Omental fat pad (tissue), 4 donors: Measurements from ENCODE around the gene NKX2-1. TPM values are rescaled to one million over a fixed set of nuclear protein-coding genes. Genes with fewer than 3 reads are reported as not detected.

ENCODE experiments used
- ATAC-seq: fragments of 150-250 bp; one replicate; pipeline ENCODE4 v1.9.1; 2016; ENCODE audit warnings: mild to moderate bottlenecking, moderate library complexity; ENCODE audit not compliant: low FRiP score
- DNase-seq: peaks from one replicate; pipeline ENCODE4 v3.0.0-alpha.2; 2019; ENCODE audit warnings: low spot score
- CTCF ChIP-seq, 3 donors: fragments of 450-650 bp; IDR thresholded peaks; one replicate each; pipeline ENCODE4 v1.5.1; 2016 to 2017; ENCODE audit warnings: antibody characterized with exemption in 3 of 3, mild to moderate bottlenecking in 3 of 3, moderate library complexity in 2 of 3
- total RNA-seq, 4 donors: library from RNA; depleted of rRNA; stranded (reverse); fragments of >200 nt; gene quantifications; one replicate each; pipeline ENCODE4 v1.1.0, GENCODE V29; 2016

Gene NKX2-1
- total RNA-seq, 4 donors from 2014 or later: not detected

- no peak for TF ChIP-seq CTCF (IDR thresholded peaks at IDR 0.05)
- no peak for DNase-seq
- no peak for ATAC-seq
These were observed 3.3 kb downstream of the NKX2-1 start for GRCh38 chr14:36516719-36517241.

- DNase-seq (no peak), ATAC-seq (no peak)
- no peak for TF ChIP-seq CTCF (IDR thresholded peaks at IDR 0.05)
These were observed 3.9 kb downstream of the NKX2-1 start for GRCh38 chr14:36515896-36516718.

- ATAC-seq: no peak
- TF ChIP-seq CTCF (IDR thresholded peaks at IDR 0.05): no peak
These were observed 4.9 kb downstream of the NKX2-1 start for GRCh38 chr14:36515105-36515593.

GRCh38 chr14:36514278-36515104 is 5.5 kb downstream of the NKX2-1 start:
- ATAC-seq: no peak
- TF ChIP-seq CTCF (IDR thresholded peaks at IDR 0.05): no peak

More at GRCh38 chr14:36515105-36515593, 4.9 kb downstream of the NKX2-1 start:
- DNase-seq: no peak

GRCh38 chr14:36513451-36514277 is 6.4 kb downstream of the NKX2-1 start:
- no peak for DNase-seq
- ATAC-seq: no peak
- TF ChIP-seq CTCF (IDR thresholded peaks at IDR 0.05): no peak

More at GRCh38 chr14:36514278-36515104, 5.5 kb downstream of the NKX2-1 start:
- no peak for DNase-seq

GRCh38 chr14:36513012-36513420 is 7.0 kb downstream of the NKX2-1 start:
- no peak for ATAC-seq
- DNase-seq: no peak
- no peak for TF ChIP-seq CTCF (IDR thresholded peaks at IDR 0.05)
